Activated naive CD8-positive, alpha-beta T cell treated with anti-CD3 and anti-CD28 coated beads, Interleukin-2, amount 50 U/mL, for 24 hours (primary cell): Measurements from ENCODE around the gene ADD3.

ENCODE experiments used
- ATAC-seq: fragments of 150-1000 bp; cut with Tn5 transposase; one replicate; pipeline ENCODE4 v1.10.0; 2021
- DNase-seq: peaks from one replicate; pipeline ENCODE4 v3.0.0; 2021
- H3K27ac Mint-ChIP-seq: one replicate; pipeline ENCODE4 v1.8.0; 2021; ENCODE audit warnings: mild to moderate bottlenecking, mixed read lengths
- H3K27me3 Mint-ChIP-seq: one replicate; pipeline ENCODE4 v1.8.0; 2021; ENCODE audit warnings: mixed read lengths
- H3K36me3 Mint-ChIP-seq: one replicate; pipeline ENCODE4 v1.8.0; 2021; ENCODE audit warnings: low read depth, mixed read lengths
- H3K4me1 Mint-ChIP-seq: one replicate; pipeline ENCODE4 v1.8.0; 2021; ENCODE audit warnings: mixed read lengths
- H3K4me3 Mint-ChIP-seq: one replicate; pipeline ENCODE4 v1.8.0; 2021; ENCODE audit warnings: mild to moderate bottlenecking, moderate library complexity, mixed read lengths
- H3K9me3 Mint-ChIP-seq: one replicate; pipeline ENCODE4 v1.8.0; 2021; ENCODE audit warnings: mixed read lengths

Gene ADD3

GRCh38 chr10:110007161-110007700 lies 553 bp upstream of the ADD3 start:
- H3K4me1 Mint-ChIP-seq: peaks cover 44% of the 10 kb centered on the region
- no peaks in the 10 kb centered on the region for H3K36me3 Mint-ChIP-seq
- H3K27me3 Mint-ChIP-seq: no peaks in the 10 kb centered on the region
- no peak overlapping the region for H3K27ac Mint-ChIP-seq
- H3K9me3 Mint-ChIP-seq: no peaks in the 10 kb centered on the region
- H3K4me3 Mint-ChIP-seq: no peak overlapping the region
- peak; percentile 22 for ATAC-seq
- DNase-seq: peak; percentile 66

- no peaks in the 10 kb centered on the region for H3K27me3 Mint-ChIP-seq
- DNase-seq (peak; percentile 52), ATAC-seq (no peak)
- no peaks in the 10 kb centered on the region for H3K9me3 Mint-ChIP-seq
- no peak overlapping the region for H3K4me3 Mint-ChIP-seq
- H3K36me3 Mint-ChIP-seq: no peaks in the 10 kb centered on the region
- peaks cover 52% of the 10 kb centered on the region for H3K4me1 Mint-ChIP-seq
- H3K27ac Mint-ChIP-seq: peak overlapping the region; percentile 91
Measured at GRCh38 chr10:110008518-110009339, 945 bp downstream of the ADD3 start.

- ATAC-seq: peak; percentile 73
- Mint-ChIP-seq H3K4me1 (peaks cover 58% of the 10 kb centered on the region), H3K9me3 (no peaks in the 10 kb centered on the region), H3K4me3 (no peak overlapping the region), H3K36me3 (no peaks in the 10 kb centered on the region), H3K27me3 (no peaks in the 10 kb centered on the region), H3K27ac (peak overlapping the region; percentile 91)
- peak; percentile 24 for DNase-seq
Measured at GRCh38 chr10:110009736-110010475, 2.1 kb downstream of the ADD3 start.

GRCh38 chr10:110010486-110011378 lies 2.9 kb downstream of the ADD3 start:
- H3K4me3 Mint-ChIP-seq: no peak overlapping the region
- H3K27me3 Mint-ChIP-seq: no peaks in the 10 kb centered on the region

GRCh38 chr10:110011681-110012080 lies 3.9 kb downstream of the ADD3 start:
- H3K9me3 Mint-ChIP-seq: no peaks in the 10 kb centered on the region
- no peaks in the 10 kb centered on the region for H3K36me3 Mint-ChIP-seq
- H3K4me1 Mint-ChIP-seq: peaks cover 73% of the 10 kb centered on the region
- H3K27ac Mint-ChIP-seq: no peak overlapping the region
- DNase-seq (no peak), ATAC-seq (no peak)
- no peaks in the 10 kb centered on the region for H3K27me3 Mint-ChIP-seq
- no peak overlapping the region for H3K4me3 Mint-ChIP-seq

More at GRCh38 chr10:110010486-110011378, 2.9 kb downstream of the ADD3 start:
- no peaks in the 10 kb centered on the region for H3K9me3 Mint-ChIP-seq
- ATAC-seq (no peak), DNase-seq (no peak)
- no peaks in the 10 kb centered on the region for H3K36me3 Mint-ChIP-seq
- peaks cover 63% of the 10 kb centered on the region for H3K4me1 Mint-ChIP-seq
- H3K27ac Mint-ChIP-seq: peak overlapping the region; percentile 91

- ATAC-seq (peak; percentile 62), DNase-seq (no peak)
- no peaks in the 10 kb centered on the region for H3K9me3 Mint-ChIP-seq
- H3K27me3 Mint-ChIP-seq: no peaks in the 10 kb centered on the region
- peak overlapping the region; percentile 43 for H3K4me3 Mint-ChIP-seq
- peak overlapping the region; percentile 72 for H3K27ac Mint-ChIP-seq
- H3K4me1 Mint-ChIP-seq: peaks cover 89% of the 10 kb centered on the region
- no peaks in the 10 kb centered on the region for H3K36me3 Mint-ChIP-seq
Measured at GRCh38 chr10:110013630-110014293, 6.0 kb downstream of the ADD3 start.

GRCh38 chr10:110016039-110016438 lies 8.3 kb downstream of the ADD3 start:
- ATAC-seq: no peak
- Mint-ChIP-seq H3K9me3 (no peaks in the 10 kb centered on the region), H3K36me3 (no peaks in the 10 kb centered on the region), H3K4me1 (peaks cover 79% of the 10 kb centered on the region), H3K27me3 (no peaks in the 10 kb centered on the region), H3K4me3 (no peak overlapping the region), H3K27ac (peak overlapping the region; percentile 5)
- DNase-seq: no peak

GRCh38 chr10:110017052-110017451 lies 9.3 kb downstream of the ADD3 start:
- ATAC-seq (no peak), DNase-seq (no peak)
- Mint-ChIP-seq H3K27ac (peak overlapping the region; percentile 49), H3K36me3 (no peaks in the 10 kb centered on the region), H3K4me3 (peak overlapping the region; percentile 1), H3K9me3 (no peaks in the 10 kb centered on the region), H3K4me1 (peaks cover 78% of the 10 kb centered on the region), H3K27me3 (no peaks in the 10 kb centered on the region)

- no peak overlapping the region for H3K27ac Mint-ChIP-seq
- peaks cover 74% of the 10 kb centered on the region for H3K4me1 Mint-ChIP-seq
- no peak for ATAC-seq
Measured at GRCh38 chr10:110017907-110018306, 10.1 kb downstream of the ADD3 start.

GRCh38 chr10:110020265-110020664 lies 12.5 kb downstream of the ADD3 start:
- H3K27ac Mint-ChIP-seq: no peak overlapping the region
- no peaks in the 10 kb centered on the region for H3K27me3 Mint-ChIP-seq
- no peak overlapping the region for H3K4me3 Mint-ChIP-seq
- peaks cover 4% of the 10 kb centered on the region for H3K9me3 Mint-ChIP-seq
- peaks cover 72% of the 10 kb centered on the region for H3K4me1 Mint-ChIP-seq
- ATAC-seq (no peak), DNase-seq (no peak)
- H3K36me3 Mint-ChIP-seq: no peaks in the 10 kb centered on the region

More at GRCh38 chr10:110017907-110018306, 10.1 kb downstream of the ADD3 start:
- Mint-ChIP-seq H3K27me3 (no peaks in the 10 kb centered on the region), H3K36me3 (no peaks in the 10 kb centered on the region), H3K4me3 (no peak overlapping the region), H3K9me3 (no peaks in the 10 kb centered on the region)
- no peak for DNase-seq

- DNase-seq (no peak), ATAC-seq (peak; percentile 40)
- Mint-ChIP-seq H3K36me3 (no peaks in the 10 kb centered on the region), H3K27ac (peak overlapping the region; percentile 25), H3K27me3 (no peaks in the 10 kb centered on the region), H3K9me3 (peaks cover 4% of the 10 kb centered on the region), H3K4me3 (no peak overlapping the region), H3K4me1 (peaks cover 63% of the 10 kb centered on the region)
Measured at GRCh38 chr10:110022716-110023504, 15.1 kb downstream of the ADD3 start.

GRCh38 chr10:110023785-110024465 lies 16.1 kb downstream of the ADD3 start:
- H3K36me3 Mint-ChIP-seq: no peaks in the 10 kb centered on the region
- H3K27me3 Mint-ChIP-seq: no peaks in the 10 kb centered on the region
- no peak overlapping the region for H3K4me3 Mint-ChIP-seq
- ATAC-seq (no peak), DNase-seq (no peak)
- H3K27ac Mint-ChIP-seq: no peak overlapping the region
- H3K9me3 Mint-ChIP-seq: peaks cover 4% of the 10 kb centered on the region
- peaks cover 55% of the 10 kb centered on the region for H3K4me1 Mint-ChIP-seq

- ATAC-seq (no peak), DNase-seq (no peak)
- Mint-ChIP-seq H3K4me3 (no peak overlapping the region), H3K27ac (no peak overlapping the region), H3K27me3 (no peaks in the 10 kb centered on the region), H3K4me1 (peaks cover 50% of the 10 kb centered on the region), H3K36me3 (no peaks in the 10 kb centered on the region), H3K9me3 (peaks cover under 1% of the 10 kb centered on the region)
Measured at GRCh38 chr10:110029450-110029849, 21.7 kb downstream of the ADD3 start.
